Measurements from ENCODE around the gene CUX1. TPM values are rescaled to one million over a fixed set of nuclear protein-coding genes. Genes with fewer than 3 reads are reported as not detected.

Gene CUX1
- total RNA-seq, 1 donor: 41.1 TPM

GRCh38 chr7:102096706-102097427, 279.4 kb downstream of the CUX1 start:
- Histone ChIP-seq H3K27me3 (ENCODE audit: insufficient read depth, low read length) (no peaks in the 10 kb centered on the region), H3K4me1 (ENCODE audit: insufficient read depth, low read length) (no peaks in the 10 kb centered on the region), H3K9me3 (ENCODE audit: low read depth, low read length) (no peaks in the 10 kb centered on the region), H3K4me3 (ENCODE audit: low read length) (no peak overlapping the region)

DNA sequence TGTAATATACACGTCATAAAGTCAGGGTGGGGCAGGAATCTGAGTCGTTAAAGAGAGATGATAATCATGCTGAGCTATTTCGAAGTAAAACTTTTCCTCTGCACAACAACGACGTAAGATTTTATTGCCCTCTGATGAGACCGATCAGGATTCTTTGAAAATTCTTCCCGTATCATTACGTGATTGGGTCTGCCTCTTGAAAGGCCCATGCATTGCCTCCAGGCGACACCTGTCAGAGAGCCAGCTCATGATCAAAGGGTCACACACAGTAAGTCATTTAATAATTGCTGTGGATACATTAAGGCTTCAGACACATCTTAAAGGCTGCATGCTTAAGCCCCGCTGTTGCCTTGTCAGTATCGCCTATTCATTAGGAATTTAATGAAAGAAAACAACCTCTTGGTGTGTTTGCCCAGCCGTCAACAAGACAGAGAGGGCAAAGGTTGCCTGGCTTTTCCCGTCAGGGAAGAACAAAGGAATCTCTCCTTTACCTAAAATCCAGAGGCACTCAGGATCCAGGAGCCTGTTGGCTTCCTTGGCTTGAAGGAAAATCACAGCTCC, 280.3 kb downstream of the CUX1 start:
- H3K4me3 ChIP-seq (ENCODE audit: low read length): no peak overlapping the region
- H3K27me3 ChIP-seq (ENCODE audit: insufficient read depth, low read length): no peaks in the 10 kb centered on the region
- no peaks in the 10 kb centered on the region for H3K9me3 ChIP-seq (ENCODE audit: low read depth, low read length)
- H3K4me1 ChIP-seq (ENCODE audit: insufficient read depth, low read length): no peaks in the 10 kb centered on the region

- no peaks in the 10 kb centered on the region for H3K9me3 ChIP-seq (ENCODE audit: low read depth, low read length)
- no peaks in the 10 kb centered on the region for H3K4me1 ChIP-seq (ENCODE audit: insufficient read depth, low read length)
- H3K27me3 ChIP-seq (ENCODE audit: insufficient read depth, low read length): no peaks in the 10 kb centered on the region
- no peak overlapping the region for H3K4me3 ChIP-seq (ENCODE audit: low read length)
Measured at GRCh38 chr7:102098986-102099385, 281.6 kb downstream of the CUX1 start.

DNA sequence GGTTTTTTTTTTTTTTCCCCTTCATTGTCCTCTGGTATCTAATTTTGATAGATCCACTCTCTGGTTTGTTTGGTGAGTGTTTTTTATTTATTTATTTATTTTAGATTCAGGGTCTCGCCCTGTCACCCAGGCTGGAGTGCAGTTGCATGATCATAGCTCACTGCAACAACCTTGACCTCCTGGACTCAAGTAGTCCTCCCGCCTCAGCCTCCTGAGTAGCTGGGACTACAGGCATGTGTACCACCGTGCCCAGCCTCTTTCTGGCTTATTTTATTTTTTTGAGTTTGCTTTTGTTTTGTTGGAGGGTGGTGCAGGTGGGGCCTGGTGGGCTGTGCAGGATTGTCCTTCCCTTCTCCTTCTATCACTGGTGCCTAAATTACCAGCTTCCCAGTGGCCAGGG, 282.0 kb downstream of the CUX1 start:
- Histone ChIP-seq H3K4me3 (ENCODE audit: low read length) (no peak overlapping the region), H3K9me3 (ENCODE audit: low read depth, low read length) (no peaks in the 10 kb centered on the region), H3K27me3 (ENCODE audit: insufficient read depth, low read length) (no peaks in the 10 kb centered on the region), H3K4me1 (ENCODE audit: insufficient read depth, low read length) (no peaks in the 10 kb centered on the region)

GRCh38 chr7:102101111-102101551, 283.7 kb downstream of the CUX1 start:
- Histone ChIP-seq H3K4me3 (ENCODE audit: low read length) (no peak overlapping the region), H3K9me3 (ENCODE audit: low read depth, low read length) (no peaks in the 10 kb centered on the region), H3K4me1 (ENCODE audit: insufficient read depth, low read length) (no peaks in the 10 kb centered on the region), H3K27me3 (ENCODE audit: insufficient read depth, low read length) (no peaks in the 10 kb centered on the region)

DNA sequence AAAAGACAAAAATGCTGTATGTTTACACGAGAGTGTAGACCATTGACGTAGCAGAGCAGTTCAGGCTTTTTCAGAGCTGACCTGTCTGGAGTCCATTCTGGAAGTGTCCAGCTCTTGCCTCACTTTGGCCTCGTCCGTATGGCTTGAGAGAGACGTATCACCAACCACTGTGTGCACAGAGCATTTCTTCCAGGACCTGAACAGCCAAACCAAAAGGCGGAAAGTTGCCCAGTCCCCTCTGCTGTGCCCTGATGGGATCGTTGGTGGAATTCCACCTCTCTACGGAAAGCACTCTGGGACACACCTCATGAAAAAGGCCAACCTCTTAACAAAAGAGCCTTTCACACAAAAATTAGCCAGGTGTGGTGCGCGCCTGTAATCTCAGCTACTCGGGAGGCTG, 284.5 kb downstream of the CUX1 start:
- H3K4me1 ChIP-seq (ENCODE audit: insufficient read depth, low read length): no peaks in the 10 kb centered on the region
- no peak overlapping the region for H3K4me3 ChIP-seq (ENCODE audit: low read length)
- H3K27me3 ChIP-seq (ENCODE audit: insufficient read depth, low read length): no peaks in the 10 kb centered on the region
- no peaks in the 10 kb centered on the region for H3K9me3 ChIP-seq (ENCODE audit: low read depth, low read length)

DNA sequence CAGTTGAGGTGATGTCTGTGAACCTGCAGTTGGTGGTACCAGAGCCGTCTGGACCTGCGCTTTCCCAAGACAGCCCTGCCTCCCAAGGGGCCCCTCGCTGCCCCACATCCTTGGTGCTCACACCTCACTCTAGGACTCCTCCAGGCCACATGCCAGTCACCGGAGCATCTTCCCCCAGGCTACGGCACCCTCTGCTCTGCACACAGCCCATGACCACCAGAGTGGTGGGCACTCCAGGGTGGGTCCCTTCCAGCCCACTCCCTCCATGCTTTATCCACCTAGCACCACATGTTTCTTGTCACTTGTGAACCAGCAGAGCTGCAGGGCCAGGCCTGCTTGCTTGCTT, 285.6 kb downstream of the CUX1 start:
- Histone ChIP-seq H3K27me3 (ENCODE audit: insufficient read depth, low read length) (no peaks in the 10 kb centered on the region), H3K4me1 (ENCODE audit: insufficient read depth, low read length) (no peaks in the 10 kb centered on the region), H3K9me3 (ENCODE audit: low read depth, low read length) (no peaks in the 10 kb centered on the region), H3K4me3 (ENCODE audit: low read length) (no peak overlapping the region)

DNA sequence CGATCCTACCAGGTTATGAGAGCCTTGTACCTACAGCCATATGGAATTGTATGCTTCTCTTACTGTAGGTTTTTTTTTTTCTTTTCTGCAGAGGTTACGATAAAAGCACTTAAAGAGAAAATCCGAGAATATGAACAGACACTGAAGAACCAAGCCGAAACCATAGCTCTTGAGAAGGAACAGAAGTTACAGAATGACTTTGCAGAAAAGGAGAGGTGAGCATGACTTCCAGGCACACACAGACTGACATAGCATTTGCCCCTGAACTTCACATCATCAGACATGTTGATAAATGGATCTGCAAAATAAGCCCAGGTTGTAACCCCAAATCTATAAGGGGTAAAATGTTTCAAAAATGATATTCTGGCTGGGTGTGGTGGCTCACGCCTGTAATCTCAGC, 286.8 kb downstream of the CUX1 start:
- Histone ChIP-seq H3K27me3 (ENCODE audit: insufficient read depth, low read length) (no peaks in the 10 kb centered on the region), H3K4me1 (ENCODE audit: insufficient read depth, low read length) (no peaks in the 10 kb centered on the region), H3K4me3 (ENCODE audit: low read length) (no peak overlapping the region), H3K9me3 (ENCODE audit: low read depth, low read length) (no peaks in the 10 kb centered on the region)

DNA sequence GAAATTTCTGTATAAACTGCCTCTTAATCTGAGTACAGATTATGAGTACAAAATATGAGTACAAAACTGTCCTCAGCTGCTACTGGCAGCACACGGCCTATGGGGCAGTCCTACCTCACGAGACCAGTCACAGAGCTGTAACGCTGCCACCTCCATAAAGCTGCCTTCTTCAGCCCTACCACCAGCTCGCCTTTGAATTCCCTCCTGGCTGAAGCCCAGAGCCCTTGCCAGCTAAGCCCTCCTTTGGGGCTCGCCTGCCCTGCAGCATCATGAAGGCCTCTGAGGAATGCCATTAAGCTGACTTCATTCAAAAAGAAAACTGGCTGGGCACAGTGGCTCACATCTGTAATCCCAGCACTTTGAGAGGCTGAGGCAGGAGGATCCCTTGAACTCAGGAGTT, 289.2 kb downstream of the CUX1 start:
- Histone ChIP-seq H3K4me1 (ENCODE audit: insufficient read depth, low read length) (no peaks in the 10 kb centered on the region), H3K4me3 (ENCODE audit: low read length) (no peak overlapping the region), H3K9me3 (ENCODE audit: low read depth, low read length) (no peaks in the 10 kb centered on the region), H3K27me3 (ENCODE audit: insufficient read depth, low read length) (no peaks in the 10 kb centered on the region)

- Histone ChIP-seq H3K4me1 (ENCODE audit: insufficient read depth, low read length) (no peaks in the 10 kb centered on the region), H3K9me3 (ENCODE audit: low read depth, low read length) (no peaks in the 10 kb centered on the region)
Measured at GRCh38 chr7:102107474-102108104, 290.2 kb downstream of the CUX1 start.

DNA sequence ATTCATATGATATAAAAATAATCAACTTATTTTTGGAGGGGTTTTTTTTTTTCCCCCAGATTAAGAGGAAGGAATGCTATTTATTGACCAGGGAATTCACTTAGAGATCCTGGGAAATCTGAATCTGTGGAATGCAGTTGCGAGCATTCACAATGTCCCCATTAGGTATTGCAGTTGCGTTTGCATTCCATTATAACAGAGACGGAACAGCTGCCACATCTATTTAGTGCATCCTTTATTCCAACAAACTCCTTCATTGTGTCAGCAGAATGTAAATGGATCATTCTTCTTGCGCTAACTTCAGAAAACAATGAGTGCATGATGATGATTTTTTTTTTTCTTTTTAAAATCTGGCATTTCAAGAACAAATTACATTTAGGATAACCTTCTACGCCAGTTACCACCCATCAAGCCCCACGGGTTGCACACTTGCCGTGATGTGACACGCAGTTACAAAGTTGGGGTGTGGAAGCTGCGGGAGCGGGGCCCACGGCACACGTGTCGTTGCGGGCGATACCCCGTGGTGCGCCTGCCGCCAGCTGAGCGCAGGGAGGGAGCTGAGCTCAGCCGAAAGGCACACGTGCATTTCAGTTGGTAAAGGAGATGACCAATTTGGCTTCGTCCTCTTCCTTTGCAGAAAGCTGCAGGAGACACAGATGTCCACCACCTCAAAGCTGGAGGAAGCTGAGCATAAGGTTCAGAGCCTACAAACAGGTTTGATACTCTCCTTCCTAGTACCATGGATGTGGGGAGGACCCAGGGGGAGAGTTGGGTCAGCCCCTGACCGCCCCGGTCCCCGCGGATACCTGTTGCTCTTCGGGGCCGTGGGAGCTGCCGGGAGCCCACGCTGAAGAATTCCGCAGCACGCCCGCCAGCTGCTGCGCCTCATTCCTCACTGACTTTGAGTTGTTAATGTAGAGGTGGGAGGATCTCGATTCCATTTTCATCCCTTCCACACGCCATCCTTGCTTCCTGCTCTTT, 293.9 kb downstream of the CUX1 start:
- H3K4me3 ChIP-seq (ENCODE audit: low read length): no peak overlapping the region
- no peaks in the 10 kb centered on the region for H3K4me1 ChIP-seq (ENCODE audit: insufficient read depth, low read length)
- no peaks in the 10 kb centered on the region for H3K9me3 ChIP-seq (ENCODE audit: low read depth, low read length)
- H3K27me3 ChIP-seq (ENCODE audit: insufficient read depth, low read length): no peaks in the 10 kb centered on the region

More at GRCh38 chr7:102107474-102108104, 290.2 kb downstream of the CUX1 start:
- no peak overlapping the region for H3K4me3 ChIP-seq (ENCODE audit: low read length)
- no peaks in the 10 kb centered on the region for H3K27me3 ChIP-seq (ENCODE audit: insufficient read depth, low read length)

GRCh38 chr7:102115181-102115580, 297.8 kb downstream of the CUX1 start:
- Histone ChIP-seq H3K27me3 (ENCODE audit: insufficient read depth, low read length) (no peaks in the 10 kb centered on the region), H3K9me3 (ENCODE audit: low read depth, low read length) (no peaks in the 10 kb centered on the region), H3K4me1 (ENCODE audit: insufficient read depth, low read length) (no peaks in the 10 kb centered on the region), H3K4me3 (ENCODE audit: low read length) (no peak overlapping the region)

- H3K9me3 ChIP-seq (ENCODE audit: low read depth, low read length): no peaks in the 10 kb centered on the region
- no peak overlapping the region for H3K4me3 ChIP-seq (ENCODE audit: low read length)
- no peaks in the 10 kb centered on the region for H3K27me3 ChIP-seq (ENCODE audit: insufficient read depth, low read length)
- H3K4me1 ChIP-seq (ENCODE audit: insufficient read depth, low read length): peaks cover 4% of the 10 kb centered on the region
Measured at GRCh38 chr7:102115931-102116330, 298.5 kb downstream of the CUX1 start.

DNA sequence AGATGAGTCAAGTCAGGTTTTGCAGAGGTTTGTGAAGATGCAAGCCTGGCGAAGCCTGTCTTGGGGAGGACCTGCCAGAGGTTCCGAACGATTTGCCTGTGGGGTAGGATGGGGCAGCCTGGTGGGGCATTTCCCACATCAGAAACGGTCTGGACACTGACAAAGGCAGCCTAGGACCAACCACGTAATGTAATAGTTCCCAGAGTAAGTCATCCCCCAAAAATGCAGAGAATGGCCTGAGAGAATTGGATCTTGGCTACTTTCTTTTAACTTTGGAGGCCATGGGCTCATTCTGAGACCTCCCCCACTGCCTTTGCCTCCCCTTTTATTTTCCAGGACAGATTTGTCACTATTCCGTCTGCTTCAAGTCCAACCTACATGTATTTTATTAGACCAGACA, 300.3 kb downstream of the CUX1 start:
- H3K4me3 ChIP-seq (ENCODE audit: low read length): no peak overlapping the region
- no peaks in the 10 kb centered on the region for H3K27me3 ChIP-seq (ENCODE audit: insufficient read depth, low read length)
- peaks cover 23% of the 10 kb centered on the region for H3K4me1 ChIP-seq (ENCODE audit: insufficient read depth, low read length)
- H3K9me3 ChIP-seq (ENCODE audit: low read depth, low read length): no peaks in the 10 kb centered on the region

GRCh38 chr7:102119213-102119651, 301.8 kb downstream of the CUX1 start:
- Histone ChIP-seq H3K9me3 (ENCODE audit: low read depth, low read length) (no peaks in the 10 kb centered on the region), H3K4me3 (ENCODE audit: low read length) (no peak overlapping the region), H3K4me1 (ENCODE audit: insufficient read depth, low read length) (peaks cover 25% of the 10 kb centered on the region), H3K27me3 (ENCODE audit: insufficient read depth, low read length) (no peaks in the 10 kb centered on the region)

Measured in mononuclear cell (primary cell).